Calu3 (cell line): ENCODE data around the gene CPNE5. TPM values are rescaled to one million over a fixed set of nuclear protein-coding genes. Genes with fewer than 3 reads are reported as not detected.

ENCODE experiments used
- BruUV-seq: library from RNA; stranded (reverse); fragments of 400-500 nt; replicated peaks from 2 replicates; lab custom pipeline; 2021; lab: Mats Ljungman, UMichigan
- CTCF ChIA-PET: fragments of 300-600 bp; sonication (Branson Sonifier 250); formaldehyde crosslinking; loops from one replicate; lab custom pipeline; 2022; ENCODE audit warnings: antibody characterized with exemption; lab: Charles Lee
- DNase-seq: peaks from one replicate; pipeline ENCODE4 v3.0.0; 2022
- H3K27ac Mint-ChIP-seq: one replicate; pipeline ENCODE4 v1.8.0; 2022; ENCODE audit warnings: mixed read lengths; ENCODE audit not compliant: unreplicated experiment
- H3K27me3 Mint-ChIP-seq: one replicate; pipeline ENCODE4 v1.8.0; 2022; ENCODE audit warnings: mixed read lengths; ENCODE audit not compliant: unreplicated experiment
- H3K36me3 Mint-ChIP-seq: one replicate; pipeline ENCODE4 v1.8.0; 2022; ENCODE audit warnings: mild to moderate bottlenecking, moderate library complexity, mixed read lengths; ENCODE audit not compliant: insufficient read depth, unreplicated experiment
- H3K4me1 Mint-ChIP-seq: one replicate; pipeline ENCODE4 v1.8.0; 2022; ENCODE audit warnings: mild to moderate bottlenecking, low read depth, mixed read lengths; ENCODE audit not compliant: unreplicated experiment
- H3K4me3 Mint-ChIP-seq: one replicate; pipeline ENCODE4 v1.8.0; 2022; ENCODE audit warnings: mild to moderate bottlenecking, low read depth, moderate library complexity, mixed read lengths; ENCODE audit not compliant: unreplicated experiment
- H3K9me3 Mint-ChIP-seq: one replicate; pipeline ENCODE4 v1.8.0; 2022; ENCODE audit warnings: low read depth, mixed read lengths; ENCODE audit not compliant: unreplicated experiment
- CTCF ChIP-seq: fragments of 200-600 bp; IDR thresholded peaks from one replicate; pipeline ENCODE4 v1.8.0; 2022; ENCODE audit warnings: antibody characterized with exemption; ENCODE audit not compliant: unreplicated experiment
- intact Hi-C: fragments of 100-400 bp; cut with micrococcal nuclease; formaldehyde crosslinking; loops from one replicate; pipeline ENCODE4 v1.10.0; 2022; ENCODE audit not compliant: unreplicated experiment
- total RNA-seq: library from RNA; stranded (reverse); gene quantifications from 2 replicates; pipeline ENCODE4 v1.2.3, GENCODE V29; 2022

The CPNE5 gene
- total RNA-seq, 1 experiment from 2014 or later, result not detected

DNA sequence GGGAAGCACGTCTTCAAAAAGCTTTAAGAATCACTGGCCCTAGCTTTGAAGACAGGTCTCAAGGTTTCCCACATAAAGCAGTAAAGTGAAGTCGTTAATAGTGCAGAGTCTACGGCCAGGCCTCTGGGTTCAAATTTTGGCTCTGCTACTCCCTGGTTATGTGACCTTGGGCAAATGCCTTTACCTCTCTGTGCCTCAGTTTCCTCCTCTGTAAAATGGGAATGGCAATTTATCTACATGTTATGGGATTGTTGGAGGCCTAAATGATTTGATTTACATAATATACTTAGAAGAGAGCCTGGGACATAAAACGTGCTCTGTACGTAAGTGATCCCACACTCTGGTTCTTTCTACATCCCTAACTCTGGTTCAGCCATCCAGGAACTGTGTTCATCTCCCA is 32.1 kb downstream of the CPNE5 start:
- no peak for TF ChIP-seq CTCF
- Mint-ChIP-seq H3K36me3 (no peaks in the 10 kb centered on the region), H3K27me3 (peaks cover 79% of the 10 kb centered on the region), H3K4me1 (no peaks in the 10 kb centered on the region), H3K4me3 (no peak overlapping the region), H3K9me3 (no peaks in the 10 kb centered on the region), H3K27ac (no peak overlapping the region)
- CTCF ChIA-PET, result no interaction called here
- no TSS peak for BruUV-seq
- DNase-seq, result no peak
- intact Hi-C loops, result no loop called here

DNA sequence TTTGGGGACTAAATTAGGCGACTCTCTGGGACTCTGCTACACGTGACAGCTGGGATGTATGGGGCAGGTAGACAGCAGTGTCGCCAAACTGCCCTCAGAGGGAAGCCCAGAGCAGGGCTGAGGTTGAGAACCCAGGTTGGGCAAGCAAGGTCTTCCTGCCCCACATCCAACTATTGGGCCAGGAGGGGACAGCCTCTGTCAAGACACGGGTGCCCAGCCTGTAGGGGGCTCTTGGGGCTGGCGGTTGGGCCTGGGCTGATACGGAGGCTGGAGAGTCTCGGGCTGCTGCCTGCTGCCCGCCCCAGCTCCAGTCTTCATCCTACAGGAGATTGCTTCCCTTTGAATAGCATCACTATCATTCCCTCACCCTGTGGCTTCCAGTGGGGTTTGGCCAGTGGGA is 33.3 kb downstream of the CPNE5 start:
- no peak for TF ChIP-seq CTCF
- CTCF ChIA-PET, result interaction anchor here (0.6 to 1.0 kb wide), 3 partner anchors 9 to 24 kb away, joined by 3 to 4 read pairs (median 3); no protein-coding TSS in a partner anchor
- no peaks in the 10 kb centered on the region for H3K4me1 Mint-ChIP-seq
- H3K27ac Mint-ChIP-seq, result no peak overlapping the region
- no peaks in the 10 kb centered on the region for H3K36me3 Mint-ChIP-seq
- intact Hi-C loops, result no loop called here
- BruUV-seq, result no TSS peak
- no peak overlapping the region for H3K4me3 Mint-ChIP-seq
- H3K9me3 Mint-ChIP-seq, result no peaks in the 10 kb centered on the region
- DNase-seq, result no peak
- peaks cover 80% of the 10 kb centered on the region for H3K27me3 Mint-ChIP-seq

GRCh38 chr6:36805096-36805797 is 34.0 kb downstream of the CPNE5 start:
- Mint-ChIP-seq H3K4me1 (no peaks in the 10 kb centered on the region), H3K27ac (no peak overlapping the region), H3K4me3 (no peak overlapping the region), H3K27me3 (peaks cover 85% of the 10 kb centered on the region), H3K36me3 (no peaks in the 10 kb centered on the region), H3K9me3 (no peaks in the 10 kb centered on the region)
- intact Hi-C loops, result no loop called here
- no peak for DNase-seq
- TF ChIP-seq CTCF, result no peak
- no TSS peak for BruUV-seq
- CTCF ChIA-PET, result interaction anchor here (0.6 to 1.0 kb wide), 2 partner anchors 9 kb away, joined by 3 read pairs; no protein-coding TSS in a partner anchor

GRCh38 chr6:36804563-36804962 is 34.7 kb downstream of the CPNE5 start:
- CTCF ChIA-PET, result no interaction called here
- Mint-ChIP-seq H3K27me3 (peaks cover 85% of the 10 kb centered on the region), H3K36me3 (no peaks in the 10 kb centered on the region), H3K27ac (no peak overlapping the region), H3K4me3 (no peak overlapping the region), H3K9me3 (no peaks in the 10 kb centered on the region), H3K4me1 (no peaks in the 10 kb centered on the region)
- TF ChIP-seq CTCF, result no peak
- no TSS peak for BruUV-seq
- intact Hi-C loops, result no loop called here
- no peak for DNase-seq
